Memory B cell (primary cell): ENCODE data around the gene CEP131.
A peak's percentile ranks its signal among the peaks of the same experiment; 100 is the strongest.

ENCODE experiments used
- ATAC-seq: fragments of 150-1000 bp; cut with Tn5 transposase; 2 replicates; pipeline ENCODE4 v1.10.0; 2021; ENCODE audit warnings: low read depth, mild to moderate bottlenecking, moderate library complexity
- DNase-seq, 2 donors: peaks; one replicate each; pipeline ENCODE4 v3.0.0; 2022; ENCODE audit warnings: low spot score in 2 of 2
- H3K27ac Mint-ChIP-seq: one replicate; pipeline ENCODE4 v1.8.0; 2022; ENCODE audit warnings: mild to moderate bottlenecking, moderate library complexity, mixed read lengths
- H3K27me3 Mint-ChIP-seq: one replicate; pipeline ENCODE4 v1.8.0; 2022; ENCODE audit warnings: mixed read lengths
- H3K36me3 Mint-ChIP-seq: one replicate; pipeline ENCODE4 v1.8.0; 2022; ENCODE audit warnings: mild to moderate bottlenecking, mixed read lengths
- H3K4me1 Mint-ChIP-seq: one replicate; pipeline ENCODE4 v1.8.0; 2022; ENCODE audit warnings: mixed read lengths
- H3K4me3 Mint-ChIP-seq: one replicate; pipeline ENCODE4 v1.8.0; 2022; ENCODE audit warnings: mild to moderate bottlenecking, moderate library complexity, mixed read lengths
- H3K9me3 Mint-ChIP-seq: one replicate; pipeline ENCODE4 v1.8.0; 2022; ENCODE audit warnings: mixed read lengths

Gene CEP131

DNA sequence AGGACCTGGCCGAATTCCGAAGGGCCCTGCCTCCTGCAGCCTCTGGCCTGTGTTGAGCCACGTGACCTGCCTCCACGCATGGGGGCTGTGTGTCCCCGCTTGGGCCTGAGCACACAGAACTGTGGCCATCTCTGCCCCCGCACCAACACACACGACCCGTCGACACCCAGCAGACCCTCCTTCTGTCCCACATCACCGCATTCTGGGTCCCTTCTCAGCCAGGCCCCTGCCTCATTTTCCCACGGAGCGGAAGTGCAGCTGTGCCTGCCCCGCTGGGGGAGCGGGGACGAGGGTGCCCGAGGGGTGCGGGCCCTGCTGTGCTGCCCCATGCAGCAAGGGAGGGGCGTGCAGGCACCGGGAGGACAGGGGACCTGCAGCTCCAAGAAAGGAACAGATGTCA is 34.8 kb upstream of the CEP131 start:
- Mint-ChIP-seq H3K4me1 (peaks cover 10% of the 10 kb centered on the region), H3K4me3 (no peak overlapping the region), H3K27me3 (no peaks in the 10 kb centered on the region), H3K27ac (no peak overlapping the region), H3K9me3 (no peaks in the 10 kb centered on the region), H3K36me3 (peaks cover 8% of the 10 kb centered on the region)
- DNase-seq (no peak), ATAC-seq (no peak)

DNA sequence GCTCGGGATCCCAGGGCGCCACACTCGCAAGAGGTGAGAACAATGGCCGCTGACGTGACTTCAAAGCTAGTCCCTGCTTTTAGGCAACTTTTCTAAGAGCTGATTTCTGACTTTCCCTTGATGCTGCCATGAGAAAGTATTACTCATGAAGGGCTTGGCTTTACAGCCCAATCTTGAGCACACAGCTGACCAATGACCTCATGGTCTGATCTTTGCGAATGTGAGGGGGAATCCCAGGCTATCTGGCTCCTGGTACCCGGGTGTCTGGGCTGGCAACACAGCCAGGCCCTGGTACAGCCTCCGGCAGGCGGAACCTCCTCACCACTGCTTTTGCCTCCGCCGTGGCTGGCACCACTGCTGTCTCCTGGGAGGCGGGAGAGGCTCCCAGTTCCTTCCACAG is 33.9 kb upstream of the CEP131 start:
- Mint-ChIP-seq H3K27ac (no peak overlapping the region), H3K9me3 (no peaks in the 10 kb centered on the region), H3K4me3 (no peak overlapping the region), H3K4me1 (peaks cover 12% of the 10 kb centered on the region), H3K27me3 (no peaks in the 10 kb centered on the region), H3K36me3 (peaks cover 10% of the 10 kb centered on the region)
- DNase-seq = no peak
- no peak for ATAC-seq

DNA sequence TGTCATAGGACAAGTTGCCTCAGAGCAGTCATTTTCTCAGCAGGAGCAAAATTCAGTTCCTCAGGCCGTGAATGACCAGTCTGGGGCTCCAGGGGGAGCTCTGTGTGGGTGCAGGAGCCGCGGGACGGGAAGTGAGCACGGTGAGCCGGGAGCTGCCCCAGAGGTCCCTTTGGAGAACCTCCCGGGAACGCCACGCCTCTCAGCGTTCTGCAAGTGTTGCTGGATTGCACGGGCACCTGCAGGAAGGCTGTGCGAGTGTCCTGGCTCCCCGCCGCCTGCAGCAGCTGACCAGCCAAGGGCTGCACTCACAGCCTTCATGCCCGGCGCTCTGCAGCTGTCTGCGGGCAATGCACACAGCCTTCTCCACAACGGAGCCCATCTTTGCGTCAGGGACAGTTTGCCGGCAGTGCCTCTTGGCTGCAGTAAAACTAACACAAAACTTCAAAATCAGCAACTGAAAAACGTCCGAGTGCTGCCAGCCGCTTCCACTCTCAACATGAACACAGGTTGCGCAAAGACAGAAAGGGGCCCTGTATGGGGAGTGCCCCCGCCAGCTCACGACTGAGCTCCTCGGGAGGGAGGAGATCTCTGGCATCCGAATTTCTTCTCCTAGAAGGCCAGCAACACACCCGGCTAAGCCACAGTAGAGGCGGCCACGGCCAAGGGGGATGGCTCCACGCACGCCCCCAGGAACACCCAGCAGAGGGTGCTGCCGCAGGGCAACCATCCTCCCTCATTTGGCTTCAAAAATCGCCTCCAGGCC is 32.4 kb upstream of the CEP131 start:
- no peaks in the 10 kb centered on the region for H3K9me3 Mint-ChIP-seq
- H3K36me3 Mint-ChIP-seq = peaks cover 10% of the 10 kb centered on the region
- DNase-seq (no peak), ATAC-seq (no peak)
- H3K4me3 Mint-ChIP-seq = no peak overlapping the region
- H3K27me3 Mint-ChIP-seq = no peaks in the 10 kb centered on the region
- peaks cover 12% of the 10 kb centered on the region for H3K4me1 Mint-ChIP-seq
- no peak overlapping the region for H3K27ac Mint-ChIP-seq

DNA sequence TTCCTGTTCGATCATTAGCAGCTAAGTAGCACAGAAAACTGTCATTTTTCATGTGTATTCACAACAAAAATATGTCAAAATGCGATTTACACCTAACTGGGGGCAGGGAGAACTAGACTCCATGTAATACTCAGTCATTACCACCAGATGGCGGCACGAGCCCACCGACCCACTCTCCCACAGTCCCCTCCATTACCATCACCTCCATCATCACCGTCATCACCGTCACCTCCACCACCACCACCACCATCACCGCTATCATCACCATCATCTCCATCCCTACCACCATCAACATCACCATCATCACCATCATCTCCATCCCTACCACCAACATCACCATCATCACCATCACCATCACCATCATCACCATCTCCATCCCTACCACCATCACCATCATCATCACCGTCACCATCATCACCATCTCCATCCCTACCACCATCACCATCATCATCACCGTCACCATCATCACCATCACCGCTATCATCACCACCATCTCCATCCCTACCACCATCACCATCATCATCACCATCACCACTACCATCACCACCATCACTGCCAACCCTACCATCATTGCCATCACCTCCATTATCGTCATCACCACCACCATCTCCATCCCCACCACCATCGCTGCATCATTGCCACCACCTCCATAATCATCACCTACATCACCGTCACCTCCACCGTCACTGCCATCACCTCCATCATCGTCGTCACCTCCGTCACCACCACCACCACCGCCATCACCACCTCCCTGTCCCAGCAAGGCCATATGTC is 30.8 kb upstream of the CEP131 start:
- peak overlapping the region; percentile 42 for H3K27ac Mint-ChIP-seq
- H3K4me3 Mint-ChIP-seq = no peak overlapping the region
- ATAC-seq (peak; percentile 73), DNase-seq (peak; percentile 59 to 62)
- H3K27me3 Mint-ChIP-seq = no peaks in the 10 kb centered on the region
- peaks cover 10% of the 10 kb centered on the region for H3K36me3 Mint-ChIP-seq
- H3K9me3 Mint-ChIP-seq = no peaks in the 10 kb centered on the region
- H3K4me1 Mint-ChIP-seq = peaks cover 12% of the 10 kb centered on the region

DNA sequence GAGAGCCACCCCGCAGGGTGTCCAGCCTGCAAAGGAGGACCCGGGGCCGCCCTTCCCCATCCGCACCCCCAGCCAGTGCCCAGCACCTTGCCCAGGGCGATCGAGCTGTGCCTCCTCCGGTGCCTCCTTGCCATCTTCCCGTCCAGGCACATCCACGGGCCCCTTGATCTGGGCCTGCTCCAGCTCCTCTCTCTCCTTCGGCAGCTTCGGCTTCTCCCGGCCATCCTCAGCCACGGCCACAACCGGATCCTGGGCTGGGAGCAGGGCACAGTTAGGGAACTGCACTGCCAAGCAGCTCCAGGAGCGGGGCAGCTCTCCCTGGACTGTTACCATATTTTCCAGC is 30.2 kb upstream of the CEP131 start:
- Mint-ChIP-seq H3K4me3 (no peak overlapping the region), H3K4me1 (peaks cover 12% of the 10 kb centered on the region), H3K36me3 (peaks cover 10% of the 10 kb centered on the region), H3K9me3 (no peaks in the 10 kb centered on the region), H3K27ac (peak overlapping the region; percentile 42), H3K27me3 (no peaks in the 10 kb centered on the region)
- DNase-seq (no peak), ATAC-seq (no peak)

DNA sequence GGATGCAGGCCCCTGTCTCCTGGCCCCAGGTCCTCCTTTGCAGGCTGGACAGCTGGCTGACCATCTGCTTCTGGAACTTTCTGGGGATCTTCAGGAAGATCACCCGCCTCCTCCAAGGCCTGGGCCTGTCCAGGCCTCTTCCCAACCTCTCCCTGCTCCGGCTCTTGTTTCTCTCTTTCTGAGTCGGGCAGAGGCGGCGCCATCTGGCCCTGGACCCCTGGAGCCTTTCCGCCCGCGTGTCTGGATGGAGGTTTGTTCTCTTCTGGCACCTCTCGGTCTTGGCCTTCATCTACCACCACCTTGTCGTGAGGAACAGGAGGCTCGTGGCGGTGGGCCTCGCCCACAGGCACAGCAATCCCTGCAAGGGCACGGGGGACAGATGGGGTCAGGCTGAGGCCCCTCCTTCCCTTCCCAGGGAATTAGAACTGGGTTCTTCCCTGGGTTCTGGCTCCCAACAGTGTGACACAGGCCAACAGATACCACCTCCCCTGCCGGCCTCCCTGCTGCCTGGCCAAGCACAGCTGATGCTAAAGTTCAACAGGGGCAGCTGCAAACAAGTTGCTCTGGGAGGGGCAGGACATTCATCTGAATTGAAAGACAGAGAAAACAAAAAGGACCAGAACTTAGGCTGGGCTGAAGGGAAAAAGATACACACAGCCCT is 29.7 kb upstream of the CEP131 start:
- Mint-ChIP-seq H3K27ac (no peak overlapping the region), H3K4me1 (peaks cover 12% of the 10 kb centered on the region), H3K4me3 (peak overlapping the region; percentile 45), H3K36me3 (peaks cover 10% of the 10 kb centered on the region), H3K9me3 (no peaks in the 10 kb centered on the region), H3K27me3 (no peaks in the 10 kb centered on the region)
- no peak for DNase-seq
- no peak for ATAC-seq

DNA sequence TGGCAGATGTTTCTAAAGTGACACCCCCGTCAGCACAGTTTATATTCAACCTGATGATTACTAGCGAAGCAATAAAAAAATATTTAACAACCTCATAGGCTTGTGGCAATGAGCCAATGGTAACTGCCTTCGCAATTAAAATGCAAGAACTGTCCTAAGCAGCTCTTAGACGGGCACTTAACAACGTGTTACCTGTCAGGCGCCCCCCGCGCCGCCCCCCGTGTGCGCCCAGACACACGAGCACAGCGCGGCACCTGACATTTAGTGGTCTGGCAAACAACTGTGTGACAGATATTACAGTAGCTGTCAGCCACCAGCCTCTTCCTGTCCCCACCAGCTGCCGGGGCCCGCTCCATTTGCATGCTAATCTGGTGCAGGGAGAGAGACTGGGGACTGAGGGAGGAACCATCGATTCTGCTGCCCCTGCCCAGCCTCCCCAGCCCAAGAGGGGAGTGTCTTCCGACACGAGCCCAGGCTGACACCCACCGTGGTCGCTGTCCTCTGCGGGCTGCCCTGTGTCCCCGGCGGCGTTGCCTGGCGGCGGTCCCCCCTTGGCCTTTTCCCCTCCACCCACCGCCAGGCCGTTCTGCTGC is 29.0 kb upstream of the CEP131 start:
- H3K27me3 Mint-ChIP-seq = no peaks in the 10 kb centered on the region
- no peak overlapping the region for H3K4me3 Mint-ChIP-seq
- H3K36me3 Mint-ChIP-seq = peaks cover 10% of the 10 kb centered on the region
- H3K4me1 Mint-ChIP-seq = peaks cover 12% of the 10 kb centered on the region
- no peaks in the 10 kb centered on the region for H3K9me3 Mint-ChIP-seq
- DNase-seq (no peak), ATAC-seq (peak; percentile 62)
- H3K27ac Mint-ChIP-seq = no peak overlapping the region

DNA sequence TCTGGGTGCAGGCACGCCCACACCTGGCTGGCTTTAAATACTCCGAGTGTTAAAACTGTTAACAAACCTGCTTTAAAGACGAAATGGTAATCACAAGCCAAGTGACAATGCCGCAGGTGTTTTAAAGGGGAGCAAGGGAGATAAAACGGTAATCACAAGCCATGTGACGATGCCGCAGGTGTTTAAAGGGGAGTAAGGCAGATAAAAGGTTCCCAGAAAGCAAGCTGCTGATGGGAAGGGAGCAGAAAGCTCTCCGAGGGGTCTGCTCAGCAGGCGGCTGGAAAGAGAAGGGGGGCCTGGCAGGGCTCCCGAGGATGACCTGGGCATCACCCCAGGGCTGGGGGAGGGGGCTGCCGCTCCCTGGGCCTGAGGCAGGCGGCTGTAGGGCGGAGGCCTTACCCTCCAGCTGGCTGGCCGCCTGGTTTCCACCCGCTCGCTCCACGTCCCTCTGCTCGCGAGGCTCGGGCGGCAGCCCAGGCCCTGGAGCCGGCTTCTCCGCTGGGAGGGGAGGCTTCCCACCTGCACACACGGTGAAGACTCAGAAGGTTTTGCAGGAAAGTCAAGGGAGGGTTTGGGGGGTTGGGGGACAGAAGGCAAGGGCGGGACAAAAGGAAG is 28.4 kb upstream of the CEP131 start:
- H3K4me1 Mint-ChIP-seq = peaks cover 12% of the 10 kb centered on the region
- no peak overlapping the region for H3K27ac Mint-ChIP-seq
- H3K4me3 Mint-ChIP-seq = no peak overlapping the region
- no peaks in the 10 kb centered on the region for H3K9me3 Mint-ChIP-seq
- H3K27me3 Mint-ChIP-seq = no peaks in the 10 kb centered on the region
- DNase-seq = no peak
- ATAC-seq = no peak
- H3K36me3 Mint-ChIP-seq = peaks cover 10% of the 10 kb centered on the region

DNA sequence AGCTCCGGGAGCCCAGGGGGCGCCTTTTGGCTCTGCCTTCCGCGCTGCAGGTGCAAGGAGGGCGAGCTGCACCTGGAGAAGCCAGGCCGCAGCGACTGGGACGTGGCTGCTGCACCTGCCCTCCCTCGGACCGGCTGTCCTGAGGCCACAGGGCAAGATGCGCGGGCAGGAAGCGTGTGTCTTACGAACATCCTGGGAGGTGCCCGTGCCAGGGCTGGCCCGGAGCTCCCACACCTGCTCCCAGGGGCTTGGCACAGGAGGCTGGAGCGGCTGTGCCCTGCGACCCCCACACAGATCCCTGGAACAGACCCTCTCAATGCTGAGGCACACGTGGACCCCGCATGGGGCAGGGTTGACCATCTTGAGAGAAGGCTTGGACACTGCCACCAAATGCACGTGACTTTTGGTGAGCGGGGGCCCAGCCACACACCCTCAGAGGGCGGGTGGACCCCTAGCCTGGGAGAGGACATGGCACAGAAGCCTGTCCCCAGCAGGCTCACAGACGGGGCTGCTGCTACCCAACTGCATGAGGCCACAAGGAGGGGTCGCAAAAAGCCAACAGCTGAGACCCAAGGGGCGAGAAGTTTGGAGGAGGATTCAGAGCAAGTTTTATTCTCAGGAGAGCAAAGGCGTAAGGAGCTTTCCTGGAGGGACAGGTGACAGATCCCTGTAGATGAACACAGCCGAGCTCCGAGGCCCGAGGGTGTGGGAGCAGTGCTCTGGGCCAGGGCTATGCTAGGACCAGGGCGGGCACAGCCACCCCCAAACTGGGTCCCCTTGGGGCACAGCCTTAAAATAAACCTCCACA is 27.7 kb upstream of the CEP131 start:
- no peak overlapping the region for H3K4me3 Mint-ChIP-seq
- no peaks in the 10 kb centered on the region for H3K27me3 Mint-ChIP-seq
- ATAC-seq = no peak
- H3K4me1 Mint-ChIP-seq = peaks cover 12% of the 10 kb centered on the region
- H3K27ac Mint-ChIP-seq = no peak overlapping the region
- DNase-seq = no peak
- H3K36me3 Mint-ChIP-seq = peaks cover 10% of the 10 kb centered on the region
- H3K9me3 Mint-ChIP-seq = no peaks in the 10 kb centered on the region

DNA sequence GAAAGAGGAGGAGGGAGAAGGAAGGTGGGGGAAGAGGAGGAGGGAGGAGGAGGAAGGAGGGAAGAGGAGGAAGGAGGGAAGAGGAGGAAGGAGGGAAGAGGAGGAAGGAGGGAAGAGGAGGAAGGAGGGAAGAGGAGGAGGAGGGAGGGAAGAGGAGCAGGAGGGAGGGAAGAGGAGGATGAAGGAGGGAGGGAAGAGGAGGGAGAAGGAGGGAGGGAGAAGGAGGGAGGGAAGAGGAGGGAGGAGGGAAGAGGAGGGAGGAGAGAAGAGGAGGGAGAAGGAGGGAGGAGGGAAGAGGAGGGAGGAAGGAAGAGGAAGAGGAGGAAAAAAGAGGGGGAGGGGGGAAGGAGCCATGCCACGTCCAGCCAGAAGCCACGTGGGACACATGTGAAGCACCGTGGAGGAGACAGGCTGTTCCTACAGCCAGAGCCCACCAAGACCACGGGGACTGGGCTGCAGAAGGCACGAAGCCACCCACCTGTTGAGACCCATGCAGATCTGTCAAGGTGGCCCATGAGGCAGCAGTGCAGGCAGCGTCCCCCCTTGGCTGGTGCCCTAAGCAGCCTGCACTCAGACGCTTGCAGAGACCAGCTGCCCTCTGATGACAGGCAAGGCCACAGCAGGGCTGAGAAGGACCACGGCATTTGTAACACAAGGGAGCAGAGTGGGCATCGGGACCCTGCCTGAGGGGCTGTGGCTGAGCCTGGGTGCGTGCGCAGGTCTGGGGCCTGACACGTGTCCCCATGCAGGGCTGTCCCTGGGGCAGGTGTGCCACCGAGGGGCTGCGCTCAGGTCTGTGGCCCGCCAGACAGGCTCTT is 26.7 kb upstream of the CEP131 start:
- Mint-ChIP-seq H3K4me1 (peaks cover 19% of the 10 kb centered on the region), H3K36me3 (peaks cover 10% of the 10 kb centered on the region), H3K27ac (no peak overlapping the region), H3K9me3 (no peaks in the 10 kb centered on the region), H3K27me3 (no peaks in the 10 kb centered on the region), H3K4me3 (no peak overlapping the region)
- no peak for ATAC-seq
- DNase-seq = no peak

DNA sequence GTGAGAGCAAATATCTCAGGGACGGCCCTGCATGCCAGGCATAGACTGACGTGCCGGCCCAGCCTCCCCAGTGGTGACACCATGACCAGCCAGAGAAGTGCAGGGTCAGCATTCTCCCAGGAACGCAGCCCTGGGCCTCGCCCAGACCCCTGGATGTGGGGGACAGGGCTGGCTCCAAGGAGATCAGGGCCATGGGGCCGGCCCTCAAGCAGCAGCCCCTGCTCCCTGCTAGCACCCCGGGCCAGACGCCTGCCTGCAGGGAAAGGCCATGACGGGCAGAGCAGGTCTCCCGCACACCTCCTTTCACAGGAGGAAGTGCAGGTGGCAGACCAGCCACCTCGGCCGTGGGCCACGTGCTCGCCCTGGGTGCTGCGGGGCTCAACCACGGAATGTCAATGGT is 25.9 kb upstream of the CEP131 start:
- Mint-ChIP-seq H3K36me3 (peaks cover 8% of the 10 kb centered on the region), H3K4me1 (peaks cover 15% of the 10 kb centered on the region), H3K27me3 (no peaks in the 10 kb centered on the region), H3K27ac (peak overlapping the region; percentile 38), H3K4me3 (no peak overlapping the region), H3K9me3 (no peaks in the 10 kb centered on the region)
- DNase-seq (no peak), ATAC-seq (no peak)

DNA sequence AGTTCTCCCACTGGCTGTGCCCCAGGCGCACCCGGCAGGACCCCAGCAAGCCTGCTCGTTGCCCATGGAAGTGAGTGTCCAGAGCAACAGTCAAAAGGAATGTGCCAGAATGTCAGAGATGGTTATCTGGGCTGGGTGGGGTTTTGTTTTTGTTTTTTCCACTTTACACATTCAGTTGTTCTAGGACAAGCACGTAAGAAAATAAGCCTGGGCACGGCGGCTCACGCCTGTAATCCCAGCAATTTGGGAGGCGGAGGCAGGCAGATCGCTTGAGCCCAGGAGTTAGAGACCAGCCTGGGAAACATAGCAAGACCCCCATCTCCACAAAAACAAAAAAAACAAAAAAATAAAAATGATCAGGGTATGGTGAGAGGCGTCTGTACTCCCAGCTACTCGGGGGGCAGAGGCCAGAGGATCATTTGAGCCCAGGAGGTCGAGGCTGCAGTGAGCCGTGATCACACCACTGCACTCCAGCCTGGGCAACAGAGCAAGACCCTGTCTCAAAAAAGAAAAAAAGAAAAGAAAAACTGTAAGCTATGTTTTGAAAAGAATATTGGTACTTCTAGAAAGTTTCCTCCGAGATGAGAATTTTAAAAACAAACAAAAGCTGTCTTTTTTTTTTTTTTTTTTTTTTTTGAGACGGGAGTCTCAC is 24.7 kb upstream of the CEP131 start:
- DNase-seq (no peak), ATAC-seq (no peak)
- no peak overlapping the region for H3K27ac Mint-ChIP-seq
- H3K9me3 Mint-ChIP-seq = no peaks in the 10 kb centered on the region
- H3K4me3 Mint-ChIP-seq = no peak overlapping the region
- H3K27me3 Mint-ChIP-seq = no peaks in the 10 kb centered on the region
- H3K36me3 Mint-ChIP-seq = peaks cover 1% of the 10 kb centered on the region
- peaks cover 9% of the 10 kb centered on the region for H3K4me1 Mint-ChIP-seq
